Measurements from ENCODE around the gene PLSCR4.

DNA sequence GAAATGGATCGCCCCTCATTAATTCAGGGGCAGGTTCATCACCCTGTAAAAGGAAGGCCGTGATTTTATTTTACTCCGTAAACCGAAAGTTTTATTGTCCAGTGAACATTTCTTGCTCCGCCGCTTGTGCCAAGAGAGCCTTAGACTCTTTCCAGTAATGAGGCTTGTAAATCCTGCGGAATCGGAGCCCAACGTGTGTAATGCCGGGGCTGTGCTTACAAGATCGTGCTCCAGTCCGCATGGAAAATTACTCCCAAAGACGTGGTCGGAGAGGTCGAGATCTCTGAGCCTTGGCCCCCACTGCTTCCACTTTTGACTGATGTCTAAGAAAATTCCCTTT lies 89.3 kb downstream of the PLSCR4 start:
- TF ChIP-seq POLR2A (IDR thresholded peaks at IDR 0.05) (no peak), CTCF (IDR thresholded peaks at IDR 0.05) (no peak), POLR2AphosphoS5 (IDR thresholded peaks at IDR 0.05) (no peak)

All from suprapubic skin (tissue), 4 donors.